IMR-90 (cell line): ENCODE data around the gene LDLRAD3. TPM values are rescaled to one million over a fixed set of nuclear protein-coding genes. Genes with fewer than 3 reads are reported as not detected.

Source experiments
- ATAC-seq: fragments of 200-7000 bp; cut with Tn5 transposase; 2 replicates; pipeline ENCODE4 v1.9.1; 2020; ENCODE audit warnings: low read depth, mild to moderate bottlenecking, moderate library complexity
- BruUV-seq: library from RNA; stranded (reverse); fragments of 400-500 nt; replicated peaks from 2 replicates; lab custom pipeline; 2021; lab: Mats Ljungman, UMichigan
- CTCF ChIA-PET: fragments of 300-600 bp; formaldehyde crosslinking; extraction: SDS; loops from one replicate; lab custom pipeline; 2021; ENCODE audit warnings: antibody characterized with exemption; lab: Yijun Ruan, JAX
- POLR2A ChIA-PET: fragments of 300-600 bp; sonication (Branson Sonifier 250); formaldehyde crosslinking; loops from one replicate; lab custom pipeline; 2022; ENCODE audit warnings: antibody characterized with exemption; ENCODE audit not compliant: unreplicated experiment; lab: Charles Lee
- DNase-seq: peaks from one replicate; pipeline ENCODE4 v3.0.0; 2013
- H2AFZ ChIP-seq: replicated peaks from 2 replicates; pipeline ENCODE3; 2013; ENCODE audit warnings: low read length, mild to moderate bottlenecking; ENCODE audit not compliant: poor library complexity
- H2AK5ac ChIP-seq: 2 replicates; pipeline ENCODE4 v1.6.1; 2013; ENCODE audit warnings: low read depth, low read length, inconsistent platforms
- H2AK9ac ChIP-seq: replicated peaks from 2 replicates; pipeline ENCODE3; 2013; ENCODE audit warnings: mild to moderate bottlenecking, low read depth, low read length, moderate library complexity; ENCODE audit not compliant: poor library complexity
- H2BK120ac ChIP-seq: 2 replicates; pipeline ENCODE4 v1.6.1; 2013; ENCODE audit warnings: low read depth, low read length, inconsistent platforms
- H2BK15ac ChIP-seq: 3 replicates; pipeline ENCODE4 v1.6.1; 2013; ENCODE audit warnings: low read depth, low read length, inconsistent platforms
- H2BK20ac ChIP-seq: 2 replicates; pipeline ENCODE4 v1.6.1; 2013; ENCODE audit warnings: low read depth, mild to moderate bottlenecking, inconsistent platforms, low read length, moderate library complexity
- H2BK5ac ChIP-seq: 2 replicates; pipeline ENCODE4 v1.6.1; 2013; ENCODE audit warnings: mild to moderate bottlenecking, low read depth, low read length, inconsistent platforms; ENCODE audit not compliant: poor library complexity, severe bottlenecking
- H3K14ac ChIP-seq: replicated peaks from 2 replicates; pipeline ENCODE4 v1.6.1; 2013; ENCODE audit warnings: low read depth, low read length, inconsistent platforms
- H3K18ac ChIP-seq: 2 replicates; pipeline ENCODE4 v1.6.1; 2013; ENCODE audit warnings: low read depth, low read length, control low read depth
- H3K23ac ChIP-seq: 2 replicates; pipeline ENCODE4 v1.6.1; 2013; ENCODE audit warnings: low read depth, low read length, inconsistent platforms
- H3K27ac ChIP-seq: 2 replicates; pipeline ENCODE4 v1.5.1; 2013; ENCODE audit warnings: mild to moderate bottlenecking, control low read depth, low read length; ENCODE audit not compliant: insufficient read depth
- H3K27me3 ChIP-seq: 2 replicates; pipeline ENCODE4 v1.6.1; 2013; ENCODE audit warnings: low read length; ENCODE audit not compliant: control insufficient read depth, insufficient read depth
- H3K36me3 ChIP-seq: 2 replicates; pipeline ENCODE4 v1.6.1; 2013; ENCODE audit warnings: low read length, mixed read lengths; ENCODE audit not compliant: control insufficient read depth, insufficient read depth
- H3K4ac ChIP-seq: 2 replicates; pipeline ENCODE4 v1.6.1; 2013; ENCODE audit warnings: low read depth, low read length, inconsistent platforms
- H3K4me1 ChIP-seq: 2 replicates; pipeline ENCODE4 v1.6.1; 2013; ENCODE audit warnings: low read length, mixed read lengths; ENCODE audit not compliant: control insufficient read depth, insufficient read depth
- H3K4me2 ChIP-seq: 2 replicates; pipeline ENCODE4 v1.6.1; 2013; ENCODE audit warnings: low read depth, mild to moderate bottlenecking, control low read depth, low read length, moderate library complexity
- H3K4me3 ChIP-seq: 2 replicates; pipeline ENCODE4 v1.5.1; 2013; ENCODE audit warnings: low read depth, mild to moderate bottlenecking, control low read depth, low read length, moderate library complexity; ENCODE audit not compliant: insufficient read depth
- H3K56ac ChIP-seq: 2 replicates; pipeline ENCODE4 v1.6.1; 2013; ENCODE audit warnings: low read length, inconsistent platforms; ENCODE audit not compliant: insufficient read depth; ENCODE audit errors: extremely low read depth
- H3K79me1 ChIP-seq, 2 experiments: 2 replicates each; pipeline ENCODE4 v1.6.1; 2013; ENCODE audit warnings: low read length in 2 of 2, inconsistent platforms in 1 of 2, low read depth in 1 of 2
- H3K9ac ChIP-seq: 2 replicates; pipeline ENCODE4 v1.6.1; 2013; ENCODE audit warnings: low read depth, low read length, control low read depth
- H3K9me1 ChIP-seq: 2 replicates; pipeline ENCODE4 v1.6.1; 2013; ENCODE audit warnings: low read length, inconsistent platforms; ENCODE audit not compliant: insufficient read depth
- H3K9me3 ChIP-seq: 2 replicates; pipeline ENCODE4 v1.6.1; 2013; ENCODE audit warnings: low read length; ENCODE audit not compliant: control insufficient read depth, insufficient read depth
- H4K20me1 ChIP-seq: 2 replicates; pipeline ENCODE4 v1.6.1; 2013; ENCODE audit warnings: low read length, inconsistent platforms; ENCODE audit not compliant: insufficient read depth
- H4K5ac ChIP-seq: 2 replicates; pipeline ENCODE4 v1.6.1; 2013; ENCODE audit warnings: mild to moderate bottlenecking, low read depth, low read length, control low read depth
- H4K8ac ChIP-seq, 2 experiments: 2 replicates each; pipeline ENCODE4 v1.6.1; 2013; ENCODE audit warnings: low read depth in 2 of 2, low read length in 2 of 2, control low read depth in 1 of 2, inconsistent platforms in 1 of 2
- H4K91ac ChIP-seq: 2 replicates; pipeline ENCODE4 v1.6.1; 2013; ENCODE audit warnings: low read depth, low read length, inconsistent platforms; ENCODE audit not compliant: insufficient read depth
- BHLHE40 ChIP-seq: fragments of 150-350 bp; IDR thresholded peaks from 2 replicates; pipeline ENCODE4 v1.6.1; 2016; ENCODE audit warnings: mild to moderate bottlenecking, low read depth, low read length
- CEBPB ChIP-seq: IDR thresholded peaks from 2 replicates; pipeline ENCODE4 v1.6.1; 2012; ENCODE audit warnings: low read depth, low read length, improper control_type of control experiment
- CHD1 ChIP-seq: IDR thresholded peaks from 2 replicates; pipeline ENCODE4 v1.6.1; 2012; ENCODE audit warnings: low read depth, low read length, improper control_type of control experiment
- FOS ChIP-seq: fragments of 150-350 bp; IDR thresholded peaks from 2 replicates; pipeline ENCODE4 v1.6.1; 2016; ENCODE audit warnings: low read depth, low read length
- MAZ ChIP-seq: IDR thresholded peaks from 2 replicates; pipeline ENCODE4 v1.6.1; 2012; ENCODE audit warnings: low read depth, mild to moderate bottlenecking, low read length, improper control_type of control experiment, moderate library complexity, borderline replicate concordance
- MXI1 ChIP-seq: IDR thresholded peaks from 2 replicates; pipeline ENCODE4 v1.6.1; 2012; ENCODE audit warnings: low read depth, mild to moderate bottlenecking, low read length, moderate library complexity, borderline replicate concordance
- NFE2L2 ChIP-seq: fragments of 150-350 bp; IDR thresholded peaks from 2 replicates; pipeline ENCODE4 v1.6.1; 2016; ENCODE audit warnings: low read depth, mild to moderate bottlenecking, low read length
- POLR2A ChIP-seq: IDR thresholded peaks from 2 replicates; pipeline ENCODE4 v1.6.1; 2012; ENCODE audit warnings: mild to moderate bottlenecking, low read depth, low read length
- RCOR1 ChIP-seq: IDR thresholded peaks from 2 replicates; pipeline ENCODE4 v1.6.1; 2012; ENCODE audit warnings: mild to moderate bottlenecking, low read length, improper control_type of control experiment; ENCODE audit not compliant: insufficient replicate concordance
- USF2 ChIP-seq: fragments of 150-350 bp; IDR thresholded peaks from 2 replicates; pipeline ENCODE4 v1.6.1; 2017; ENCODE audit warnings: mild to moderate bottlenecking, antibody characterized with exemption, low read length, low read depth
- WGBS, 2 experiments: methylation state at CpG; one replicate each; pipeline versions ENCODE4 v1.1.5 to v1.1.7; 2013; ENCODE audit warnings: missing lambda C conversion rate in 2 of 2; ENCODE audit not compliant: insufficient read length in 1 of 2; ENCODE audit errors: extremely low coverage in 2 of 2; 5-methylcytosine and 5-hydroxymethylcytosine counted together
- dilution Hi-C: fragments of 300-500 bp; cut with HindIII; formaldehyde crosslinking; loops from one replicate; pipeline ENCODE4 v1.14.3; 2018; ENCODE audit warnings: low sequenced_read_pairs; ENCODE audit not compliant: unreplicated experiment
- in situ Hi-C: fragments of 300-500 bp; cut with MboI; formaldehyde crosslinking; loops from 3 replicates; pipeline ENCODE4 v1.14.3; 2019; ENCODE audit warnings: low sequenced_read_pairs, inconsistent platforms, mixed read lengths
- intact Hi-C: fragments of 100-400 bp; cut with micrococcal nuclease; formaldehyde crosslinking; loops from 2 replicates; pipeline ENCODE4 v1.10.0; 2022
- polyA plus RNA-seq, 3 experiments: library from polyadenylated mRNA; depleted of rRNA; stranded (reverse); fragments of >200 nt; gene quantifications; 2 replicates each; pipeline ENCODE4 v1.2.3, GENCODE V29; 2012; ENCODE audit warnings: low replicate concordance in 1 of 3
- total RNA-seq: library from RNA; depleted of rRNA; stranded (reverse); fragments of >200 nt; gene quantifications from 2 replicates; pipeline ENCODE4 v1.2.3, GENCODE V29; 2012
- TF ChIP-seq, protein P1 (sequence below): conservative IDR thresholded peaks from 2 replicates; pipeline ENCODE4 v1.5.1; 2012; ENCODE audit warnings: mild to moderate bottlenecking, low read depth, low read length, improper control_type of control experiment

LDLRAD3 gene
- total and polyA plus RNA-seq, 2 of the 4 experiments (the other 2 are of a cell fraction), result 2.7 to 6.4 TPM

- no peak for TF ChIP-seq RCOR1
- TF ChIP-seq, protein P1, sequence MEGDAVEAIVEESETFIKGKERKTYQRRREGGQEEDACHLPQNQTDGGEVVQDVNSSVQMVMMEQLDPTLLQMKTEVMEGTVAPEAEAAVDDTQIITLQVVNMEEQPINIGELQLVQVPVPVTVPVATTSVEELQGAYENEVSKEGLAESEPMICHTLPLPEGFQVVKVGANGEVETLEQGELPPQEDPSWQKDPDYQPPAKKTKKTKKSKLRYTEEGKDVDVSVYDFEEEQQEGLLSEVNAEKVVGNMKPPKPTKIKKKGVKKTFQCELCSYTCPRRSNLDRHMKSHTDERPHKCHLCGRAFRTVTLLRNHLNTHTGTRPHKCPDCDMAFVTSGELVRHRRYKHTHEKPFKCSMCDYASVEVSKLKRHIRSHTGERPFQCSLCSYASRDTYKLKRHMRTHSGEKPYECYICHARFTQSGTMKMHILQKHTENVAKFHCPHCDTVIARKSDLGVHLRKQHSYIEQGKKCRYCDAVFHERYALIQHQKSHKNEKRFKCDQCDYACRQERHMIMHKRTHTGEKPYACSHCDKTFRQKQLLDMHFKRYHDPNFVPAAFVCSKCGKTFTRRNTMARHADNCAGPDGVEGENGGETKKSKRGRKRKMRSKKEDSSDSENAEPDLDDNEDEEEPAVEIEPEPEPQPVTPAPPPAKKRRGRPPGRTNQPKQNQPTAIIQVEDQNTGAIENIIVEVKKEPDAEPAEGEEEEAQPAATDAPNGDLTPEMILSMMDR, result no peak
- no peak for TF ChIP-seq MAZ
- TF ChIP-seq MXI1, result no peak
- TF ChIP-seq BHLHE40, result no peak
- TF ChIP-seq FOS, result no peak
- no peak for TF ChIP-seq NFE2L2
- no peak for TF ChIP-seq USF2
- no peak for TF ChIP-seq POLR2A
- no peak for TF ChIP-seq CHD1
- no peak for TF ChIP-seq CEBPB
- no peak for ATAC-seq
- no peak overlapping the region for H3K14ac ChIP-seq
- H2BK120ac ChIP-seq, result no peak overlapping the region
- H3K27me3 ChIP-seq, result no peaks in the 10 kb centered on the region
- ChIA-PET POLR2A (no interaction called here), CTCF (interaction anchor here (0.6 kb wide), 1 partner anchor 208 kb away, joined by 3 read pairs; no protein-coding TSS in a partner anchor)
- no peaks in the 10 kb centered on the region for H3K36me3 ChIP-seq
- no peak overlapping the region for H2BK15ac ChIP-seq
- in situ Hi-C loops (loop anchor here (10.0 kb wide), 1 partner anchor 235 kb away; no protein-coding TSS in a partner anchor), dilution Hi-C loops (no loop called here), intact Hi-C loops (loop anchor here (5.0 to 10.0 kb wide), 3 partner anchors 87 to 412 kb away; partner anchors contain the start of genes FJX1 and LDLRAD3)
- H3K4me3 ChIP-seq, result no peak overlapping the region
- H2AK9ac ChIP-seq, result no peak overlapping the region
- no peak overlapping the region for H3K56ac ChIP-seq
- no TSS peak for BruUV-seq
- H4K5ac ChIP-seq, result no peak overlapping the region
- H4K91ac ChIP-seq, result no peak overlapping the region
- H3K79me1 ChIP-seq, result peaks cover 4 to 25% of the 10 kb centered on the region in 2 experiments
- H3K4me1 ChIP-seq, result peaks cover 15% of the 10 kb centered on the region
- no peak overlapping the region for H3K18ac ChIP-seq
- peaks cover 8% of the 10 kb centered on the region for H3K9me1 ChIP-seq
- no peak overlapping the region for H2AFZ ChIP-seq
- H2BK5ac ChIP-seq, result no peak overlapping the region
- DNase-seq, result no peak
- H2BK20ac ChIP-seq, result no peak overlapping the region
- H3K9me3 ChIP-seq, result no peaks in the 10 kb centered on the region
- no peak overlapping the region for H3K27ac ChIP-seq
- H4K20me1 ChIP-seq, result no peaks in the 10 kb centered on the region
- no peak overlapping the region for H4K8ac ChIP-seq
- H3K4me2 ChIP-seq, result no peak overlapping the region
- H3K9ac ChIP-seq, result no peak overlapping the region
- no peak overlapping the region for H3K23ac ChIP-seq
- no peak overlapping the region for H3K4ac ChIP-seq
- H2AK5ac ChIP-seq, result no peak overlapping the region
- WGBS, 2 experiments, result no CpG with 5 or more reads among the region's 4 CpGs
Observed at GRCh38 chr11:36029616-36030015, 85.8 kb downstream of the LDLRAD3 start.
